ENCODE results near the gene TREH.

DNA sequence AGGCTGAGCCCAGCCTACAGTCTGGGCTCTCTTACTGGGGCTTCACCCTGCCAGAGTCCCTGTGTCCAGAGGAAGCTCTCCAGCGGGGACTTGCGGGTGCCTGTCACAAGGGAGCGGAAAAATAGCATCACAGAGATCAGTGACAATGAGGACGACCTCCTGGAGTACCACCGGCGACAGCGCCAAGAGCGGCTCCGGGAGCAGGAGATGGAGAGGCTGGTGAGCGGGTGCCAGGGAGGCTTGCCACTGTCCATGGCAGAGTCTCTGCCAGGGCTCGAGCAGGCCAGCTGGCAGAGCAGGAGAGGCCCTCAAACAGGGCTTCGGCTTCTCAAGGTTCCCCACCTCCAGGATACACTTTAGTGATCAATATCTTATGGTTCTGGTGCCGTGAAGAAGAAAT lies 51.0 kb downstream of the TREH start:
- TF ChIP-seq CTCF (IDR thresholded peaks at IDR 0.05), result no peak
- TF ChIP-seq POLR2A (IDR thresholded peaks at IDR 0.05), result no peak

All from uterus (tissue), 2 donors.